BLaER1 treated with 17β-estradiol and CSF1 and Interleukin-3, amounts not matched to agents 10 nM and 100 nM (cell line): Measurements from ENCODE around the gene OSM.

ENCODE experiments used
- H3K27ac ChIP-seq, 11 experiments: shearing (Covaris generic); formaldehyde crosslinking; 2 replicates each; pipeline ENCODE4 v1.8.1; 2022
- H3K27me3 ChIP-seq, 11 experiments: shearing (Covaris generic); formaldehyde crosslinking; 2 replicates each; pipeline ENCODE4 v1.8.1; 2022
- H3K36me3 ChIP-seq, 11 experiments: shearing (Covaris generic); formaldehyde crosslinking; 2 replicates each; pipeline ENCODE4 v1.8.1; 2022
- H3K4me1 ChIP-seq, 10 experiments: shearing (Covaris generic); formaldehyde crosslinking; 2 replicates each; pipeline ENCODE4 v1.8.1; 2022
- H3K4me2 ChIP-seq, 11 experiments: shearing (Covaris generic); formaldehyde crosslinking; 2 replicates each; pipeline ENCODE4 v1.8.1; 2022
- H3K4me3 ChIP-seq, 10 experiments: shearing (Covaris generic); formaldehyde crosslinking; 2 replicates each; pipeline ENCODE4 v1.8.1; 2022
- H3K9ac ChIP-seq, 11 experiments: shearing (Covaris generic); formaldehyde crosslinking; 2 replicates each; pipeline ENCODE4 v1.8.1; 2022
- H3K9me3 ChIP-seq, 11 experiments: shearing (Covaris generic); formaldehyde crosslinking; replicated peaks in 1 of 11; 2 replicates each; pipeline ENCODE4 v1.8.1; 2022
- H4K20me1 ChIP-seq, 11 experiments: shearing (Covaris generic); formaldehyde crosslinking; 2 replicates each; pipeline ENCODE4 v1.8.1; 2022
- Cebpa-rat ChIP-seq, 11 experiments: shearing (Covaris generic); IDR thresholded peaks; 2 replicates each; pipeline ENCODE4 v1.8.1; 2022

Gene OSM

GRCh38 chr22:30266445-30267381, at the start of gene OSM:
Gene OSM, minus strand, starts transcription at chr22:30266851. Its CDS starts 52 bp downstream, at chr22:30266799.
- peak in 9 of 11 experiments; percentile 51 to 86 (median 70); a peak in 14 of 22 replicates for TF ChIP-seq Cebpa-rat (IDR thresholded peaks at IDR 0.05)
- H3K36me3 ChIP-seq: peaks cover 0 to 65% (median 51%) of the 10 kb centered on the region in 11 experiments; a peak in 20 of 22 replicates
- peak within 1 kb of the TSS; percentile 56 to 92 (median 76) for H3K4me3 ChIP-seq
- H3K9me3 ChIP-seq: no peaks in the 10 kb centered on the region
- H3K4me2 ChIP-seq: peak within 1 kb of the TSS; percentile 85 to 100 (median 98)
- H4K20me1 ChIP-seq: peaks cover 0 to 38% (median 8%) of the 10 kb centered on the region in 11 experiments; a peak in 12 of 22 replicates
- no peaks in the 10 kb centered on the region for H3K27me3 ChIP-seq
- peaks cover 82 to 95% (median 86%) of the 10 kb centered on the region in 10 experiments for H3K4me1 ChIP-seq
- H3K27ac ChIP-seq: peak within 1 kb of the TSS; percentile 79 to 100 (median 99)
- peak within 1 kb of the TSS; percentile 83 to 98 (median 96) for H3K9ac ChIP-seq

- Histone ChIP-seq H4K20me1 (peaks cover 0 to 97% (median 6%) of the 10 kb centered on the region in 11 experiments; a peak in 8 of 22 replicates), H3K9me3 (no peaks in the 10 kb centered on the region), H3K9ac (no peak overlapping the region), H3K36me3 (peaks cover 9 to 37% (median 27%) of the 10 kb centered on the region in 11 experiments; a peak in 21 of 22 replicates), H3K27me3 (no peaks in the 10 kb centered on the region), H3K4me2 (peak overlapping the region; percentile 27 to 80 (median 63); a peak in 15 of 22 replicates), H3K27ac (peak overlapping the region in 1 of 11 experiments; percentile 36; a peak in 1 of 22 replicates), H3K4me3 (no peak overlapping the region), H3K4me1 (peaks cover 41 to 81% (median 55%) of the 10 kb centered on the region in 10 experiments)
- no peak for TF ChIP-seq Cebpa-rat (IDR thresholded peaks at IDR 0.05)
Measured at GRCh38 chr22:30315962-30316576, 49.4 kb upstream of the OSM start.

GRCh38 chr22:30314915-30315314, 48.3 kb upstream of the OSM start:
- Histone ChIP-seq H3K27me3 (no peaks in the 10 kb centered on the region), H3K4me1 (peaks cover 51 to 82% (median 65%) of the 10 kb centered on the region in 10 experiments), H3K4me2 (peak overlapping the region; percentile 27 to 80 (median 63)), H4K20me1 (peaks cover 0 to 95% (median 6%) of the 10 kb centered on the region in 11 experiments; a peak in 7 of 22 replicates), H3K36me3 (peaks cover 4 to 32% (median 15%) of the 10 kb centered on the region in 11 experiments; a peak in 15 of 22 replicates), H3K4me3 (no peak overlapping the region), H3K9ac (no peak overlapping the region), H3K27ac (peak overlapping the region in 9 of 11 experiments; percentile 5 to 48 (median 28); a peak in 13 of 22 replicates), H3K9me3 (no peaks in the 10 kb centered on the region)
- TF ChIP-seq Cebpa-rat (IDR thresholded peaks at IDR 0.05): no peak

GRCh38 chr22:30313527-30314363, 47.1 kb upstream of the OSM start:
- no peaks in the 10 kb centered on the region for H3K9me3 ChIP-seq
- no peaks in the 10 kb centered on the region for H3K27me3 ChIP-seq
- H3K4me3 ChIP-seq: no peak overlapping the region
- peaks cover 63 to 84% (median 77%) of the 10 kb centered on the region in 10 experiments for H3K4me1 ChIP-seq
- peaks cover 0 to 87% (median 6%) of the 10 kb centered on the region in 11 experiments; a peak in 7 of 22 replicates for H4K20me1 ChIP-seq
- peak overlapping the region in 6 of 11 experiments; percentile 42 to 94 (median 68); a peak in 8 of 22 replicates for H3K4me2 ChIP-seq
- peak overlapping the region in 1 of 11 experiments; percentile 31; a peak in 1 of 22 replicates for H3K27ac ChIP-seq
- H3K36me3 ChIP-seq: peaks cover 0 to 22% (median 9%) of the 10 kb centered on the region in 11 experiments; a peak in 11 of 22 replicates
- no peak for TF ChIP-seq Cebpa-rat (IDR thresholded peaks at IDR 0.05)
- H3K9ac ChIP-seq: no peak overlapping the region

GRCh38 chr22:30312053-30312452, 45.4 kb upstream of the OSM start:
- peaks cover 0 to 70% (median 0%) of the 10 kb centered on the region in 11 experiments; a peak in 5 of 22 replicates for H4K20me1 ChIP-seq
- H3K27ac ChIP-seq: peak overlapping the region in 6 of 11 experiments; percentile 83 to 94 (median 90); a peak in 9 of 22 replicates
- no peak overlapping the region for H3K9ac ChIP-seq
- H3K4me1 ChIP-seq: peaks cover 80 to 100% (median 94%) of the 10 kb centered on the region in 10 experiments
- TF ChIP-seq Cebpa-rat (IDR thresholded peaks at IDR 0.05): no peak
- peaks cover 0 to 10% (median 0%) of the 10 kb centered on the region in 11 experiments; a peak in 4 of 22 replicates for H3K36me3 ChIP-seq
- H3K4me2 ChIP-seq: peak overlapping the region in 10 of 11 experiments; percentile 73 to 97 (median 95); a peak in 16 of 22 replicates
- H3K27me3 ChIP-seq: no peaks in the 10 kb centered on the region
- no peak overlapping the region for H3K4me3 ChIP-seq
- H3K9me3 ChIP-seq: no peaks in the 10 kb centered on the region

GRCh38 chr22:30310881-30311771, 44.5 kb upstream of the OSM start:
- TF ChIP-seq Cebpa-rat (IDR thresholded peaks at IDR 0.05): no peak
- H3K9me3 ChIP-seq: no peaks in the 10 kb centered on the region
- H3K36me3 ChIP-seq: peaks cover 0 to 4% (median 0%) of the 10 kb centered on the region in 11 experiments; a peak in 1 of 22 replicates
- H3K27me3 ChIP-seq: no peaks in the 10 kb centered on the region
- H3K4me2 ChIP-seq: peak overlapping the region; percentile 73 to 98 (median 95)
- peak overlapping the region; percentile 26 to 94 (median 87); a peak in 20 of 22 replicates for H3K27ac ChIP-seq
- H4K20me1 ChIP-seq: peaks cover 0 to 60% (median 0%) of the 10 kb centered on the region in 11 experiments; a peak in 4 of 22 replicates
- peaks cover 87 to 100% (median 100%) of the 10 kb centered on the region in 10 experiments for H3K4me1 ChIP-seq
- peak overlapping the region in 9 of 11 experiments; percentile 39 to 83 (median 52); a peak in 15 of 22 replicates for H3K9ac ChIP-seq
- no peak overlapping the region for H3K4me3 ChIP-seq
